ENCODE results near the gene RPTOR. TPM values are rescaled to one million over a fixed set of nuclear protein-coding genes. Genes with fewer than 3 reads are reported as not detected.
A peak's percentile ranks its signal among the peaks of the same experiment; 100 is the strongest.
"Not testable (repeated sequence)": the region's sequence is repeated elsewhere in the genome, so short reads cannot be mapped to it uniquely, and the experiment has no call there.

Gene RPTOR
- total RNA-seq, 1 experiment from 2014 or later: 25.1 TPM

- DNase-seq (ENCODE audit: low read depth): peak; percentile 84
These were observed 216.7 kb downstream of the RPTOR start for GRCh38 chr17:80761110-80761871.

DNA sequence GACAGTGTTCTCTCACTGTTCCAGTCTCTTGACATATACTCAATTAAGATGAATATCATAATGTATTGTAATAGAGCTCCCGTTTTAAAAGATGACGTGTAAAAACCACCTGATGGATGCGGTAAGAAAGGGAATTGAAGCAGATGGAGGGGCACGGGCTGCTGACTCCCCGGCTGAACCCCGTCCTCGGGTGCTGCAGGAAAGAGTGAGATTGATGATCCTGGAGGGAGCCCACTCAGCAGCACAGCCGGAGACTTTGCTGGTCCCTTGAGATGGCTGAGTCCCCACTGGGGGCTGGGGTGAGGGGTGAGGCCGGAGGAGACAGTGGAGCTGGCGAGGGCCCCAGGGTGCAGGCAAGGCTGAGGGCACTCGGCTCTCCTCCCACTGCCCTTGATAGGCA is 217.4 kb downstream of the RPTOR start:
- DNase-seq (ENCODE audit: low read depth): no peak

GRCh38 chr17:80763293-80763867 is 218.7 kb downstream of the RPTOR start:
- DNase-seq (ENCODE audit: low read depth): no peak

- not testable (repeated sequence) for DNase-seq (ENCODE audit: low read depth)
These were observed 220.0 kb downstream of the RPTOR start for GRCh38 chr17:80764627-80765145.

DNA sequence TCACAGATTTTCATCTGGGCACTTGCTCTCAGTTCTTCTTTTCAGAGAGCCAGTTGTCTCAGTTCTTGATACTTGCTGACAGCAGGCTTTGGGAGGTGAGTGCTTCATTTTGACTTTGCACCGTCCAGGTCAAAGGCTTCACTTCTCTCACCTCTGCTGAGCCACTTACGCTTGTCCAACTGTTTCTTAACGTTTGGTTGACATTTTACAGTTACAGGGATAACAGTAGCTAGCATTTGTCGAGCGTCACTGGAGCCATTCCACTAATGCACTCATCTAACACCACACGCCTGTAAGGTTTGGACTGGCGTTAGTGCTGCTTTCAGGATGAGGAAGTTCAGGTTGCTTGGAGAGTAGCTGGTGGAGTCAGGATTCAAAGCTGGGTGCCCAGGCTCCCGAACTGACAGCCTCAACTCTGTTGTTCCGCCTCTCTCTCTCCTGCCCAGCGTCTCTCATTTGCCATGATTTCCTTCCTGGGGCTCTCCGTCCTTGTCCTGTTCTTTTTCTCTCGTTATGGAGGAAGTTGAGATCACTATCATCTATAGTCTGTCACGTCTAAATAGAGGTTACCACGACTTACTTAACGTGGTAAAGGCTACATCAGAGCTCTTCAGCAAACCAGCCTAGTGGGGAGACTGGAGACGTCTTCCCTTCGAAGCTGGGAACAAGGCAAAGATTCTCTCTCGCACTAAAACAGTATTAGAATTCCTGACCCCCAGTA is 220.8 kb downstream of the RPTOR start:
- no peak for DNase-seq (ENCODE audit: low read depth)

GRCh38 chr17:80766290-80766855 is 221.7 kb downstream of the RPTOR start:
- no peak for DNase-seq (ENCODE audit: low read depth)

GRCh38 chr17:80768389-80768788 is 223.8 kb downstream of the RPTOR start:
- no peak for DNase-seq (ENCODE audit: low read depth)

DNA sequence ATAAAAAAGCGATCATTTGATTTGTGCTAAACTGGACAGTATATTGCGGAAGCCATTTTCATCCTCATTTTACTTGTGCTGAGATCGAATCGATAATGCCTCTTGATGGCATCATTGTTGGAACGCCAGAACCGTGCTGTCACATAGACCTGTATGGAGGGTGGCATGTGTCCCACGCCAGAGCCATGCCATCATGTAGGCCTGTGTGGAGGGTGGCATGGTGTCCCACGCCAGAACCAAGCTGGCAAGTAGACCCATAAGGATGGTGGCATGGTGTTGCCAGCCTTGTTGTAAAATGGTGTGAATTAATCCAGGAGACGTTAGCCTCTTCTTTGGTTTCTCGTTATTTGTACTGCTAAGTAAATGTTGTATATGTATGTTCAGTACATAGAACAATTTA is 224.3 kb downstream of the RPTOR start:
- no peak for DNase-seq (ENCODE audit: low read depth)

DNA sequence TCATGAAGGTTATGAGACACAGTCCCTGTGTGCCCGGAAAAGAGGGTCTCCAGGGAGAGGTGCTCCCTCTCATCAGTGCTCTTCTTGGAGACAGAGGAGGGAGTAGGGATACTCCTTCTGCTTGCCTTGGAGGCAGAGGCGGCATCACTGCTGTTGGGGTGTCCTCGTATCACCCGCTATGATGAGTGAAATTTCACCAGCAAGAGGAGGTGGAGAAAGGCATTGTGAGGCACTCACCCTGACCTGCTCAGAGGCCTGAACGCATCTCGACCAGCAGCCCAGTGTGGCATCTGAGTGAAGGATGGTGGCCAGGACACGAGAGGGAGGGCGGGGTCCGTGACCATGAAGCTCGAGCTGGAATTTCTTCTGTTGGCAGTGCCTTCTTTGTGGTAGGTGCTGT is 224.9 kb downstream of the RPTOR start:
- DNase-seq (ENCODE audit: low read depth): no peak

DNA sequence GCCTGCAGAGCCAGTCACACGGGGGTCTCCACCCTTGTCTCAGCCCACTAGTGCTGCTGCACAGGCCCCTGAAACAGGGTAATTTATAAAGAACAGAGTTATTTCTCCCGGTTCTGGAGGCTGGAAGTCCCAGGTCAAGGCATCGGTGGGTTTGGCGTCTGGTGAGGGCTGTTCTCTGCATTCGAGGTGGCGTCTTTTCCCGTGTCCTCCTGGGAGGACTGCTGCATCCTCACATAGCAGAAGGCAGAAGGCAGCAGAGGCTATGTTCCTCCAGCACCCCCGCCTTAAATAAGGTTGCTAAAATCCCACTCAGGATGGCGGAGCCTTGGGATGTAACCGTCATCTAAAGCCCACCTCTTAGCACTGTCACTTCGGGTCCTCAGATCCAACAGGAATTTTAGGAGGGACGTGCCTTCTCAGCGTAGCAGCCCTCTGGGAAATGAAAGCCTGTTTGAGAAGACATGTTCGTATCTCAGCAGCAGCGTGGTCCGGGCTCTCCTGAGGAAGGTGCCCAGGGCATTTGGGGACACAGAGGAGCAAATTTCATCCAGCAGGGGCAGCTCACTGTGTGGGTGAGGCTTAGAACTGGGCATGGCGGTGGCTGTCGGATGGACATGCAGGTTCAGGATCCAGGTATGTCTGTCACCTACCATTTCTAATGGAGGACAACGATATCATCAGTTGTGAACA is 225.4 kb downstream of the RPTOR start:
- no peak for DNase-seq (ENCODE audit: low read depth)

DNA sequence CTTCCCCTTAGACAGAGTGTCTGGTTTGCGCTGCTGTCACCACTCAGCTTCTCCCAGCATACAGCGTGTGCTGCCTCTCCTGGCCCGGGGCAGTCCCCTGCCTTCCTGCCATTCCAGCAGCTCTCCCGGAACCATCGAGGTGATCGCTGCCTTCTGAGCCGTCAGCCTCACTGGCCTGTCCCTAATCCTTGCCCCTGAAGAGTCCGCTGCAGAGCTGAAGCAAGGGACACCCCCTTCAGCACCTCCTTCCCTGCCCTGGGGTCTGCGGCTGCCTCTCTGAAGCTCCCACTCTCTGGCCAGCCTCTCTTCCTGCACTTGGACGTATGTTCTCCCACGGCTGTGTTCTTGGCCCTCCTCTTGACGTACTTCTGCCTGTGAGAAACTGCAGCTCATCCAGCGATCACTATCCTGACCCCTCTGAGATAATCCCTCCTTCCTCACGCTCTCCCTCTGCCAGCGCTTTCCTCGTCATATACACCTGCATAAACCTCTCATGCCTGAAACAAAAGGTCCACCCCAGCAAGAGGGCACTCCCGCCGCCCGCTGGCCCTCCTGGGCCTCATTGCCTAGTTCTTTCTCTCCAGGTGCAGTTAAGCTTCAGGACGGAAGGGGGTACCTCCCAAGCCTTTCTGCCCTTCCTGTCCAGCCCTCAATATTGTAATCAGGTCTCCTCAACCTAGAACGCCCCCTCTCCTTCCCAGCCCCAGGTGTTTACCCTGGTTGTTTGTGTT is 226.4 kb downstream of the RPTOR start:
- DNase-seq (ENCODE audit: low read depth): no peak

DNA sequence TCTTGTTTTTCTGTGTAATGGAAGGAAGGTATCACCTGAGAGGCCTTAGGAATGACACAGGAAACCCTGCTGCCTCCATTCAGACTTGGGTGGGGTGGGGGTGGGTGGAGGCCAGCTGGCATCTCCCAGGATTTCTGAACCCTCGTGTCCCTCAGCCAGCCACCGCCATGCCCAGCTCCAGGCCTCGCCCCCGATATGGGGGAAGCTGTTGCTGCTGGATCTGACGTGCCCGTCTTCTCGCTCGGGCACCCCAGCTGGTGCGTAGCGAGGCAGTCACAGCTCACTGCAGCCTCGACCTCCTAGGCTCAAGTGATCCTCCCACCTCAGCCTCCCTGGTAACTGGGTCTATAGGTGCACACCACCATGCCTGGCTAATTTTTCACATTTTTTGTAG is 227.0 kb downstream of the RPTOR start:
- no peak for DNase-seq (ENCODE audit: low read depth)

DNA sequence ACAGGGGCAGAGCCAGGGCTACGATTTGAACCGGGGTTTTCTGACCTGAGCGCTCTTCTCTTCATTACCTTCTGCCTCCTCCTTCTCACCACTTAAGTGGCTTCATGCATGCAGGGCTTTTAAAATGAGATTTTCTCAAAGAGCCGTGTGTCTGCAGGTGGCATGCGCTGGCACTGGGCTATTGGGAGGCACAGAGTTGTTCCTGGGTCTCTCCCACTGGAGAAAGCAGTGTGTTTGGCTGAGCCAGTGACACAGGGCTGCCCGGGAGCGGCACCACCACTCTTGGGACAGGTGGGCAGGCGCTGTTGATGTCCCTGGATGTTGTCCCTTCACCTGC is 228.2 kb downstream of the RPTOR start:
- DNase-seq (ENCODE audit: low read depth): no peak

DNA sequence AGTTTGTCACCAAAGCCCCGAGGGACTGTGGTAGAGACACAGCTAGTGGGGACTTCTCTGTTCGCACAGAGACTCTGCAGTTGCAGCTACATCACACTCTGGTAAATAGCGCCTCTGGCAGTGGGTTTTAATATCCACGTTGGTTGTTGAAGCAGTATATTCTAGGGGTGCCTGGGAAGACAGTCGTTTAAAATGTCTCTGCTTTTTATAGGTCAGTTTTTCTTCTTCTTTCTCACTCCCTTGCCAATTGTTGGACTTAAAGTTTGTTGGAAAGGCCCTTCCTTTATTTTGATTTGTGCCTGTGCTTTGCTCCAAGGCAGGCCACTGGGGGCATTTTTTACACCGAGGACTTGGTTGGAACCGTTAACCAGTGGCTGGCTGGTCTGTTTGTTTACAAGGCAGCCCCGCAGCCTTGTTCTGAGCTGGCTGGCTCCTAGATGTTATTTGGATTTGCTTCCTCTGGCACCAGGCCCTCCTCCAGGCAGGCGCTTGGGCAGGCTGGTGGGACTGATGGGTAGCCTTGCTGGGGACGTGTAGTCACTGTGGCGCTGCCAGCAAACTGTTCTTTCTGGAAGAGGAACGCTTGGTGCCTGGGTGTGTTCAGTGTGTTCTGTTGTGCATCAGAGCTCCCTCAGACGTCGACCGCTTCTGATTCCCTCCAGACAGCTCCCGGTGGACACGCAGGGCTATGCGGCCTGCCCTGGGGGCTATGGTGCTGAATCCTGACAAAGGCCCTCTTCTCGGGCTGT is 228.8 kb downstream of the RPTOR start:
- no peak for DNase-seq (ENCODE audit: low read depth)

- no peak for DNase-seq (ENCODE audit: low read depth)
These were observed 229.5 kb downstream of the RPTOR start for GRCh38 chr17:80774146-80774545.

DNA sequence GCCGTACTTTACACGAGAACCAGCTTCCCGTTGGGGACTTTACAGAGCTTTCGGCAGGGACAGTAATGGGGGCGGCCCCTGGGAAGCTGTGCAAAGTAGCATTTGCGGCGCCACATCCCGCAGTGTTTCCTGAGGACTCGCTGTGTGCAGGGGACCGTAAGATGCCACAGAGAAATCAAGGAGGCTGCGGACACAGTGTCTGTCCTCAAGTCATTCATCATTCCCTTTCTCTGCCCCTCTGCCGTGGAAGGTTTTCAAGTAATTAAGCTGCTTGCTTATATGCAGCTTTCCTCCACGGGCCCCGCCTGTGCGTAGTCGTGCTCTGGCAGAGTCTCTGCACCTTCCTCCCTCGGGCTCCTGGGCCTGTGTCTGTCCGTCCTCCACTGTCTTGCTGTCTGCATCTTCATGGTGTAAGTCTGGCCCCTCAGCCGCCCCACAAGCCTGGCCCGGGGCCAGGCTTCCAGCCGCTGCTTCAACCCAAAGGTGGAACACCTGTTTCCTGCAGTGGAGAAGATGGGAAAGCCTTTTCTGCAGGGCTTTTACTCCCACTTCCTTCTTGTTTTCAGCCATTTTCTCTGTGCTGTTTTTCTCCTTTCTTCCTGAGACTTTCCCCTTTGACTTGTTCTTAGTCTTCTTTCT is 230.1 kb downstream of the RPTOR start:
- DNase-seq (ENCODE audit: low read depth): no peak

DNA sequence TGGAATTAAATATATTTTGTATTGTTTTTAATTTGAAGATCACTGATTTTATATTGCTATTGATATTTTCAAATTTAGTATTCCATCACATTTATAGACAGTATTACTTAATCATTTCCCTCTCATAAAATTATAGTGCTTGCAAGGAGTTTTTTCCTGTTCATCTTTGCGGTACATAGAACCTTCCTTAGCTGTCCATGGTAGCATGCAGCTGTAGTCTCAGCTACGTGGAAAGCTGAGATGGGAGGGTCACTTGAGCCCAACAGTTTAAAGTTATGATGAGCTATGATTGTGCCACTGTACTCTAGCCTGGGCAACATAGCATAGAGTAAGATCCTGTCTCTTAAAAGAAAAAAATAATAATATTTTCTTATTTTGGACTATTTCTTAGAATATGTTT is 231.2 kb downstream of the RPTOR start:
- DNase-seq (ENCODE audit: low read depth): no peak

- DNase-seq (ENCODE audit: low read depth): no peak
These were observed 232.6 kb downstream of the RPTOR start for GRCh38 chr17:80777274-80777673.

DNA sequence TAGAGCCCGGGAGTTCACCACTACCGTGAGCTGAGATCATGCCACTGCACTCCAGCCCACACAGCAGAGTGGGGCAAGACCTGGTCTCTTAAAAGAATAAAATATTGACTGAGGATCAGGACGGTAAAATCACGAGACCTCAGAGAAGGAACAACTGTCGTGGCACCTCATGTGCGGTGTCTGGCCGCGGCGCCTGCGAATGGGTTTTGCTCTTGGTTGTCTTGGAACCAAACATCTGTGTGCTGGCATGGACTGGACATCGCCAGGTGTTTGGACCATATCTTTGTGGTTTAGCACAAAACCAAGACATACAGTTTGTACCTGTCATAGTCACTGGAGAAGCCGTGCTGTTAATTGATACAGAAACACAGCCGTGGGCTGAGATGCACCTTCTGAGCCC is 234.1 kb downstream of the RPTOR start:
- no peak for DNase-seq (ENCODE audit: low read depth)

- DNase-seq (ENCODE audit: low read depth): no peak
These were observed 234.7 kb downstream of the RPTOR start for GRCh38 chr17:80779336-80779735.

All from LHCN-M2 (cell line).